Chondrocyte (in vitro differentiated cells): ENCODE measurements around the gene PDLIM5. TPM values are rescaled to one million over a fixed set of nuclear protein-coding genes. Genes with fewer than 3 reads are reported as not detected.
"Not testable (repeated sequence)": the region's sequence is repeated elsewhere in the genome, so short reads cannot be mapped to it uniquely, and the experiment has no call there.

Source experiments
- DNase-seq: peaks from one replicate; pipeline ENCODE4 v3.0.0; 2021; ENCODE audit warnings: mixed read lengths, low spot score
- H3K27ac Mint-ChIP-seq: one replicate; pipeline ENCODE4 v1.8.0; 2021; ENCODE audit warnings: mild to moderate bottlenecking, moderate library complexity, mixed read lengths; ENCODE audit not compliant: unreplicated experiment
- H3K27me3 Mint-ChIP-seq: 2 replicates; pipeline ENCODE4 v1.8.0; 2021; ENCODE audit warnings: low read depth, mixed read lengths
- H3K36me3 Mint-ChIP-seq: 2 replicates; pipeline ENCODE4 v1.8.0; 2021; ENCODE audit warnings: low read depth, mixed read lengths
- H3K4me1 Mint-ChIP-seq: 2 replicates; pipeline ENCODE4 v1.8.0; 2021; ENCODE audit warnings: low read depth, mild to moderate bottlenecking, mixed read lengths
- H3K4me3 Mint-ChIP-seq: one replicate; pipeline ENCODE4 v1.8.0; 2021; ENCODE audit warnings: mild to moderate bottlenecking, moderate library complexity, mixed read lengths; ENCODE audit not compliant: unreplicated experiment
- H3K9me3 Mint-ChIP-seq: 2 replicates; pipeline ENCODE4 v1.8.0; 2021; ENCODE audit warnings: low read depth, mixed read lengths
- CTCF ChIP-seq: fragments of 200-600 bp; sonication (generic); IDR thresholded peaks from 2 replicates; pipeline ENCODE4 v1.5.0; 2021; ENCODE audit warnings: antibody characterized with exemption, mild to moderate bottlenecking, moderate library complexity
- total RNA-seq: library from RNA; stranded (reverse); gene quantifications from 3 replicates; pipeline ENCODE4 v1.2.1, GENCODE V29; 2021

Gene PDLIM5
- total RNA-seq, 1 donor from 2014 or later: 329 TPM

GRCh38 chr4:94507281-94507680 is 55.5 kb downstream of the PDLIM5 start:
- Mint-ChIP-seq H3K9me3 (no peaks in the 10 kb centered on the region), H3K27me3 (no peaks in the 10 kb centered on the region), H3K4me1 (peaks cover 75% of the 10 kb centered on the region), H3K36me3 (peaks cover 8% of the 10 kb centered on the region), H3K4me3 (no peak overlapping the region), H3K27ac (peak overlapping the region; percentile 87)
- no peak for TF ChIP-seq CTCF
- DNase-seq: no peak

GRCh38 chr4:94507708-94508107 is 56.0 kb downstream of the PDLIM5 start:
- peak overlapping the region; percentile 87 for H3K27ac Mint-ChIP-seq
- peaks cover 2% of the 10 kb centered on the region for H3K9me3 Mint-ChIP-seq
- TF ChIP-seq CTCF: no peak
- H3K27me3 Mint-ChIP-seq: no peaks in the 10 kb centered on the region
- peaks cover 75% of the 10 kb centered on the region for H3K4me1 Mint-ChIP-seq
- no peak overlapping the region for H3K4me3 Mint-ChIP-seq
- no peak for DNase-seq
- H3K36me3 Mint-ChIP-seq: peaks cover 10% of the 10 kb centered on the region

GRCh38 chr4:94508296-94508695 is 56.6 kb downstream of the PDLIM5 start:
- no peaks in the 10 kb centered on the region for H3K27me3 Mint-ChIP-seq
- no peak for DNase-seq
- no peak for TF ChIP-seq CTCF
- peaks cover 16% of the 10 kb centered on the region for H3K36me3 Mint-ChIP-seq
- peaks cover 79% of the 10 kb centered on the region for H3K4me1 Mint-ChIP-seq
- no peak overlapping the region for H3K4me3 Mint-ChIP-seq
- H3K27ac Mint-ChIP-seq: peak overlapping the region; percentile 87
- H3K9me3 Mint-ChIP-seq: peaks cover 8% of the 10 kb centered on the region

GRCh38 chr4:94508806-94509205 is 57.1 kb downstream of the PDLIM5 start:
- DNase-seq: no peak
- no peaks in the 10 kb centered on the region for H3K27me3 Mint-ChIP-seq
- H3K9me3 Mint-ChIP-seq: peaks cover 13% of the 10 kb centered on the region
- no peak overlapping the region for H3K4me3 Mint-ChIP-seq
- peaks cover 21% of the 10 kb centered on the region for H3K36me3 Mint-ChIP-seq
- TF ChIP-seq CTCF: no peak
- peak overlapping the region; percentile 71 for H3K27ac Mint-ChIP-seq
- H3K4me1 Mint-ChIP-seq: peaks cover 79% of the 10 kb centered on the region

- peaks cover 76% of the 10 kb centered on the region for H3K4me1 Mint-ChIP-seq
Measured at GRCh38 chr4:94511591-94511990, 59.8 kb downstream of the PDLIM5 start.

GRCh38 chr4:94513532-94513931 is 61.8 kb downstream of the PDLIM5 start:
- H3K27me3 Mint-ChIP-seq, DNase-seq, H3K4me3 Mint-ChIP-seq: not testable (repeated sequence)
- Mint-ChIP-seq H3K9me3 (peaks cover 13% of the 10 kb centered on the region), H3K27ac (peak overlapping the region; percentile 13), H3K4me1 (peaks cover 74% of the 10 kb centered on the region), H3K36me3 (peaks cover 19% of the 10 kb centered on the region)

More at GRCh38 chr4:94511591-94511990, 59.8 kb downstream of the PDLIM5 start:
- Mint-ChIP-seq H3K27me3 (no peaks in the 10 kb centered on the region), H3K4me3 (no peak overlapping the region), H3K9me3 (peaks cover 13% of the 10 kb centered on the region), H3K36me3 (peaks cover 19% of the 10 kb centered on the region), H3K27ac (no peak overlapping the region)
- TF ChIP-seq CTCF: no peak
- no peak for DNase-seq
